HG03457 (cell line): ENCODE measurements around the gene TYMS.
"Not testable (repeated sequence)": the region's sequence is repeated elsewhere in the genome, so short reads cannot be mapped to it uniquely, and the experiment has no call there.

ENCODE experiments used
- ATAC-seq: cut with Tn5 transposase; IDR thresholded peaks from one replicate; pipeline ENCODE4 v1.9.1; 2021; ENCODE audit warnings: moderate number of reproducible peaks; ENCODE audit not compliant: unreplicated experiment

TYMS gene

DNA sequence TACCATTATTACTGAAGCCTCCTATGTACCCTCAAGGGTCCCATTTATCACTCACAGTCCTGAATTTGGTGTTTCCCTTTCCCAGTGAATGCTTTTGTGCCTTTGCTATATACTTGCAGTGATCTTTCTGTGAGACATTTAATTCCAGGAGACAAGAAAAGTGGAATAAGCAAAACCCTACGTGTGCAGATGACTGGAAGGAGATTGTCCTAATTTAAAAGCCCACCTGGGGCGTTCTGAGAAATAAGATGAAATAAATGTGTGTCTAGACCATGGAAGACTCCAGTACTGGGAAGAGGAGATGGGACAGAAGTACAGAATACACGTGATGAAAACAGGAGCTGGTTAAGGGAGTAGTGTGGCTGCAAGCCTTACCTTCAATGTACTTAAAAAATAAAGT, 19.3 kb downstream of the TYMS start:
- no peak for ATAC-seq

DNA sequence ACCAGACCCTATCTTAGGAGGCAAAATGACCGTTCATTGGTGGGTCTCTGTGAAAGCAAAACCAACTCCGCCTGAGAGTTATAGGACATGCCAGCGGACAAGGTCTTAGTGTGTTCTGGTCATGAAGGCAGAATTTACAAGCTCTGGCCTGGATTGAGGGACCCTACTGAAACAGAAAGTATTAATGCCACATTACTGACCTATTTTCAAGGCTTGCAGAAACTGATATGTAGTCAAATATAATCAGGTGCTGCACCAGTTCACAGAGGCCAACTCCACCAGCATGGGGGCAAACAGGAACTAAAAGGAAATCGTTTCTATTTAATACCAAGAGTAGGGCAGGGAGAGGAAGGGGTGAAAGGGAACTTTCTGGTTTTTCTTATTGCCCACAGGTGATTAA, 19.7 kb downstream of the TYMS start:
- no peak for ATAC-seq

DNA sequence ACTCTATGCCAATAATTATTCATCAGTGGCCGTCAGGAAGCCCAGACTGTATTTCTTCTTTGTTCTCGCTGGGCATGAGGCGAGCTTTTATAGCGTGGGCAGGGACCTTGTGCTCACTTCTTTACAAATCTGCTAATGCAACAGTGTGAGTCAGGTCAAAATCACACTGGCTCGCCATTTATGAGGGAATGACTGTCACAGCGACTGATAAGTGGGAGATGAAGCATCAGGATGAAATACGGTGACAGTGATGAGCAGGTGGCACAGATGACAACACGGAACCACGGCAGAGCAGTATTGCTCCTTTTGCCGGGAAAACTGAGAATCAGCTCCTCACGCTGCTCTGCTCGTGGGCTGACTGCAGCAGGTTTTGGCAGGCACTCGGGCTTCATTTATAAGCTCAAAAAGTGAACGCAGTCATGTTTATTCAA, 20.5 kb downstream of the TYMS start:
- ATAC-seq: no peak

DNA sequence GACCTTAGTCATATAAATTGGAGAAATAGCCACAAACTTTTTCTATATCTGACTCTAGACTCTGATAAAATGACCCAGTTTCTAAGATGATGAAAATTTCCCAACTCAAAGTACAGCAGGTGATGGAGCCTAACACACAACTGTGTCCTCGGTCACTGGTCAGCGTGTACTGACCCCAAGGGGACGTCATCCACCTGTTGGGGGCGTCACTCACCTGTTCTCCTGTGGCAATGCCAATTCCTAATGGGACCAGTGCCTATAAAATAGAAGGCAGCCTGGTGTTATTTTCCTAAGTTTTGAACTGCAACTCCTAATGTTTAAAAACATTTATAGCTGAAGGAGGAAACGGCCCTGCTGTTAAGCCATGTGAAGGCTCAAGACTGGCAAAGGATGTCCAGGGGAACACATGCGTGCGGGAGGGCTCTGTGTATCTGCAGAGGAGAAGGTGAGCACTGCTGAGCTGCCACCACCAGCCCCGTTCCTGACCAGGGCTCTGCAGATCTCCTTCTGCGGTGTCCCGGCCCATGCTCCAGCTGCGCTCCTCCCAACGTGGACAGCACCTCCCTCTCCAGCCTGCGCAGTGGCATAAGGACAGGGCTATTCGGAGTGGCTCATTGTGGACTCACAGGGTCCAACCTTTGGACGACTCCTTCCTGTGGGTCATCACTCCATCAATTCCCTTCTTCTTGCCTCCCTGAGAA, 21.2 kb downstream of the TYMS start:
- no peak for ATAC-seq

DNA sequence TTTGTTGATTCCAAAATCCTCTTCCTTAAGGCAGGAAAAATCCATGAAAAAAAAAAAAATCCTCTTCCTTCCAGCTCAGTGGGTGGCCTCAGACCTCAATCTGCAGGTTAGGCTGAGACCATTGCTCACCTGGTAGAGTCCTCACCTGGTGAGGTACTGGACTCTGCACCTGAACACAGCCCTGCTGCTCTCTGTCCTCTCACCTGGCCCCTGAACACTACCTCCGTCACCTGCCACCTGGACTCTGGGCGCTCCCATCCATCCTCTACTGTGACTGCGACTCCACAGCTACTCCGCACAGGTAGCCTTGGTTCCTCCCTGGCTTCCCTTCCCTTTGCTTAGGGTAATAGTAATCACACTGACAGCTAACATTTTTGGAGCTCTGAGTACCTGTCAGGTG, 22.1 kb downstream of the TYMS start:
- ATAC-seq: no peak

DNA sequence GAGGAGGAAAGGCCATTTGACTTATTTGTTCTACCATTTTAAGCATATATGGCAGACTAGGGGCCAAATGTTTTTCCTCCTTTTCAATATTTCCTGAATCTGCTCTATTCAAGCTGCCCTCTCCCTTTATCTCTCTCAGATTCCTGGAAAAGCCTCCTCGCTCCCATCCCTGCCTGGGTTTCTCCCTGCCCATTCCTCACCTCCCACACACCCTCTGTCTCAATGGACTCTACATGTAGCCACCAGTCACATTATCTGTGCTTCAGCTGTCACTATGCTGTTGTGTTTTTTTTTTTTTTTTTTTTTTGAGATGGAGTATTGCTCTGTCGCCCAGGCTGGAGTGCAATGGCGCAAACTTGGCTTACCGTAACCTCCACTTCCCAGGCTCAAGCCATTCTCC, 22.9 kb downstream of the TYMS start:
- ATAC-seq: no peak

DNA sequence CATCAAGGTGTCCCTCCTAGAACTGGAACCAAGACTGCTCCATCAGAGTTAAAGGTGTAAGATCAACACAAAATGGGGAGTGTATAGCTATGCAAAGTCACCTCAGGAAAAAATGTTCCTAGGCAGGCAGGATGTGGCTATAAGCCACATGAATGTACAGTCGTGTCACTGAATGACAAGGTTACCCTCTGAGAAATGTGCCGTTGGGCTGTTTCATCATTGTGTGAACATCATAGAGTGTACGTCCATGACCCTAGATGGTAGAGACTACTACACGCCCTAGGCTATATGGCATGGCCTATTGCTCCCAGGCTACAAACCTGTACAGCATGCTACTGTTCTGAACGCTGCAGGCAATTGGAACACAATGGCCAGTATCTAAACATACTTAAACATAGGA, 24.5 kb downstream of the TYMS start:
- ATAC-seq: no peak

DNA sequence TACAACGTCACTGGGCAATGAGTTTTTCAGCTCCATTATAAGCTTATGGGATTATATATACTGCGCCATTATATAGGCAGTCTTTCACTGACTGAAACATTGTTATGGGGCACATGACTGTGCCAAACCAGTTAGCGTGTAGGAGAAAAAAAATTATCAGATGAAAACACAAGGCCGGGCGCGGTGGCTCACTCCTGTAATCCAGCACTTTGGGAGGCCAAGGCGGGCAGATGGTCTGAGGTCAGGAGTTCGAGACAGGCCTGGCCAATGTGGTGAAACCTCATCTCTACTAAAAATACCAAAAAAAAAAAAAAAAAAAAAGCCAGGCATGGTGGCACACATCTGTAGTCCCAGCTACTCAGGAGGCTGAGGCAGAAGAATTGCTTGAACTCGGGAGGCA, 25.0 kb downstream of the TYMS start:
- ATAC-seq: not testable (repeated sequence)

DNA sequence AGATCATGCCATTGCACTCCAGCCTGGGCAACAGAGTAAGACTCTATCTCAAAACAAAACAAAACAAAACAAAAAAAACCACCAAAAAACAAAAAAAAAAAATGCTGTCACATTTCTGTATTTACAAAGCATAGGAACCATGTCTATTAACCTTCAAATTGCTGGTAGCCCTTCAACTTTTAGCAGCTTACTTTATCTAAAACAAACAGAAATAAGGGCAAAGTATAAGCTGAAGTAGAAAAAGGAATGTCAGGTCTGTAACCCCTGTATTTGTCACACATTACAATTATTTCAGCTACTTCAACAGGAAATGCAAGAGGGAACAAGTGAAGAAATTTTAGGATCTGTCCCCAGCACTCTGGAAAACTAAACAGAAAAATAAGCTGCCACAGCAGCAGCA, 25.4 kb downstream of the TYMS start:
- ATAC-seq: no peak

DNA sequence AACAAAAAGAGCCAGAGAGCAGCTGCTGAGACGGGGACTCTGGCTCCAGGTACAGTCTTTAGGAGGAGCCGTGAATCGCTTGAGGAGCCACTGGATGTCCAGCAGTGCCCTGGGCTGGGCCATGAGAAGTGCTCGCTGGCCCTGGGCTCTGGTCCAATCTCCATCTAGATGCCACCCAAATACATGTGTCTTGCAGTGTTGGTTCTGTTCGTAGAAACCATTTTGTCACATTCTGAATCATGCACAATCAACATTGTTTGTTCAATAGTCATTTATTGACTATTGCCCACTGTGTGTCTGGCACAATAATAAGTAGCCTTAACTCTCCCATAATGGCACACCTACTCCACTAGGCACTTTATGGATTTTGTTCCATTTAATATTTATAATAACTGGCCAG, 26.1 kb downstream of the TYMS start:
- no peak for ATAC-seq

DNA sequence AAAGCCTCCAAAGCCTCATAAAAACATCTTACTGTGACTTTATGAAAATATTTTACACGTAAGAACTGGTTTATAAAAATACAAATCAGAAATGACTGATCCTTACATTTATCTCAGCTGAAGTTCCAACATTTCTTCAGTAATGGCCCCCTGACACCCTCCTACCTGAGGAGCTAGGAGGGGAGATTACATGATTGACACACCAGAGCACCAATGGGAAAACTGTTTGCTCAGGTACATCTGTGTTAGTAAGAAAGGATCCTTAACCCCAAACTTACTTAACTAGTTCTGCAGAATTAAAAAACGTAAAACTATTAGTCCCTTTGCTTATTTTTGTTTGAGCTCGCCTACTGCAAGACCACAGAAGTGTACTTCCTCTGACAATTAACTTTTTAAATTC, 28.0 kb downstream of the TYMS start:
- ATAC-seq: no peak

DNA sequence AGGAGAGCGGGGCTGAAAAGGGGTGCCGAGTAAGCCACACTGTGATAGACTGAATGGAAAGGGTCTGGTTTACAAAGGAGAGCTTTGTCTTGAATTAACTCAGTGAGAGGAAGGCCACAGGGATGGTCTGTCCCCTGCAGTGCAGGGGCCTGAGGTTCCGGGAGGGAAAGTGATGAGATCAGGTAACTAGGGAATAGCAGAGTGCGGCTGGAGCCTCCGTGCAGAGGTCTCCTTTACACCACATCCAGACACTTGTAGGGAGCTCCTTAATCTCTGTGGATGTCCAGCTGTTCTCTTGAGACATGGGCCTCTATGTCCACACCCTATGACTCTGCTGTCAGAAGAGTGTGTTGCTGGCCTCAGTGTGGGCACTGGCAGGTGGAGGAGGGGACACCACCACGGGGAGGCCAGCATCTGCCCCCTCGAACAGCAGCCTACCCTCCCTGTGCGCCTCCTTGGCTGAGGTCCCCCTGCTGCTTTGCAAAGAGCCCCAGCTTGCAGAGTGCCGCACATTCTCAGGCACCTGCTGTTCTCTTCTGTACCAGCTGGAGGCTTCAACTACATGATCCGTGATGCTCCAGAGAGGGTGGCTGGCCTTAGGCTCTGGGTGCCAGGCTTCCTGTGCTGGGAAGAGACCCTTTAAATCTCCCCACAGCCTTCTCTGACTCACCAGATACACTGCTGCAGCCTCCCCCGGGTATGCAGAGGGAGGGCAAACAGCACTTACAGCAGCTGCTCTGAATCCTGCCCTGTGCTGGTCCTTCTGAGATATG, 29.1 kb downstream of the TYMS start:
- no peak for ATAC-seq

DNA sequence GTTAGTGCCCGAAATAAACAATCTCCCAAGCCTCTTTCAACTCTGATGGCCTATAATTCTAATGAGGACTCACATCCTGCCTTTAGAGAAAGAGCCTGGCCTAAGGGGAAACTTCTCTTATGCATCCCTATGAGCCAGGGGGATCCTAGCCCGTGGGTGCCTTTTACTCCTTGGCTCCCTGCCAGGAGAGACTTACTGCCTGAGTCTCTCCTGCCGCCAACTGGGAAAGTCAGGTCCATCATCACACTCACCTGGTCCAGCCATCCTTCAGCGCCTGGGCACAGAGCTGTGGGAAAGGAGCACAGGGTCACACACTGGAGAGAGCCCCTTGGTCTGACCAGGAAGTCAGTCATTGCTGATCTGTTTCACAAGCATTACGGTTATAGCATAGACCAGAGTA, 30.9 kb downstream of the TYMS start:
- ATAC-seq: no peak

DNA sequence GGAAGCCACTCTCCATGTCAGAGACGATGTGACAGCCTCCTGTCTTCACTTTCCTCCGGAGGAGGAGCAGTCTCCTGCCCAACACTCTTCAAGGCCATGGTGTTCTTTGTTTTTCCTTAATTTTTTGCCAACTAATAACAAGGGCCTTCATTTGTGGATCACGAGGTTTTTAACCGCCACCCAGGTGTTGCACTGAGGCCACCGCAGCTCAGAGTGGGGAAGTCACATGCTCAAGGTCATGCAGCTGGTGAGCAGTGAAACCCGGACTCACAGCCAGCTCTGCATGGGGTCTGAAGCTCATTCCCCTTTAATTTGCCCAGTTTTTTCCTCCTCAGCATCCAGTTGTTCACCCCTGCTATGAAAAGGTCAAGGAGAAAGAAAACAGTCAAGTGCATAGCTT, 35.4 kb downstream of the TYMS start:
- no peak for ATAC-seq

DNA sequence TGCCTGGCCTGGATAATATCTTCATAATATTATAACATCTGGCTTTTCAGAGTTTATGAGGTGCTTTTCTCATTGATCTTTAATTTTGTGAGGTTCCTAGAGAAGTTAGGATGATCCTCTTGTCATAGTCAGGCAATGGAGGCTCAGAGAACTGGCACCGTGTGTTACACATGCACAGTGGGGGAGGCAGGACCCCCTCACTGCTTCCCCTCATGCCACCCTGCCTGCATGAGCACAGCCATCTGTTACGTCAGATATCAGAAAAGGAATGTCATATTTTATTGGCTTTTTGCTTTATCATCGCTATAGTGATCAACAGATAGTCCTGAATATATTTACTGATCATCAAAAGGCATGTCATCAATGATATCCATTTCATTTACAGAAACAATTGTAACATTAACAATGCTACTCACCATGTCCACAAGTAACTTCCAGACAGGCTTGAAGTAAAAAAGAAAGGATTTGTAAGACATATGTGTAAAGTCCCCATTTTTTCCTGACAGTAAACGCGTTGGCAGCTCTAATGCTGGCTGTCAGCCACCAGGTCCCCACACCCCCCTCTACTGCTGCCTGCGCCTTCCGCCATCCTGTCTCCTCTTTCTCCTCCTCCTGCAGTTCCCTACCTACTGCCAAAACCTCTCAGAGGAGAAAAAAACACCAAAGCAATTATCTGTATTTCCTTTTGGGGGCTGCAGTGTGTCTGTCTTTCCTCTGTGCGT, 36.2 kb downstream of the TYMS start:
- ATAC-seq: no peak

DNA sequence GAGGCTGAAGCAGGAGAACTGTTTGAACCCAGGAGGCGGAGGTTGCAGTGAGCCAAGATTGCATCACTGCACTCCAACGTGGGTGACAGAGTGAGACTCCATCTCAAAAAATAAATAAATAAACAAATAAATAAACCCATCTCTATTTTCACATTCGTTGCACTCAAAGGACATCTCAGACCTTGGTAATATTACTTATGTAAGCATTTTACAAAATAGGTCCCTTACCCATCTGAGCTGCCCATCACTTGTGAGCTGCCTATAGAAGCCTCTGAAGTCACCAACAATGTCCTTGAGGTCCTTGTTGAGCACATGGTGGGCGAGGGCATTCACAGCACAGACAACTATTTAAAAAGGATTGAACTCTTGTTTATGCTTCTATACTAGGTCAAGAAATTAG, 39.6 kb downstream of the TYMS start:
- ATAC-seq: no peak

DNA sequence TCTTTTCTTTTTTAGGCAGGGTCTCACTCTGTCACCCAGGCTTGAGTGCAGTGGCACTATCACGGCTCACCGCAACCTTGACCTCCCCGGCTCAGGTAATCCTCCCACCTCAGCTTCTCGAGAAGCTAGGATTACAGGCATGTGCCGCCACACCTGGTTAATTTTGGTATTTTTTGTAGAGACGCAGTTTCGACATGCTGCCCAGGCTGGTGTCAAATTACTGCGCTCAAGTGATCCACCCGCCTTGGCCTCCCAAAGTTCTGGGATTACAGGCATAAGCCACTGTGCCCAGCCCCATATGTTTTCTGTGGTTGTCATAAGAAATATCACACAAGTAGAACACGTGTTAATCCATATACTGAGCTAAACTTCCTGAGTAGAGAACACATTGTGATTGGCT, 40.3 kb downstream of the TYMS start:
- no peak for ATAC-seq

DNA sequence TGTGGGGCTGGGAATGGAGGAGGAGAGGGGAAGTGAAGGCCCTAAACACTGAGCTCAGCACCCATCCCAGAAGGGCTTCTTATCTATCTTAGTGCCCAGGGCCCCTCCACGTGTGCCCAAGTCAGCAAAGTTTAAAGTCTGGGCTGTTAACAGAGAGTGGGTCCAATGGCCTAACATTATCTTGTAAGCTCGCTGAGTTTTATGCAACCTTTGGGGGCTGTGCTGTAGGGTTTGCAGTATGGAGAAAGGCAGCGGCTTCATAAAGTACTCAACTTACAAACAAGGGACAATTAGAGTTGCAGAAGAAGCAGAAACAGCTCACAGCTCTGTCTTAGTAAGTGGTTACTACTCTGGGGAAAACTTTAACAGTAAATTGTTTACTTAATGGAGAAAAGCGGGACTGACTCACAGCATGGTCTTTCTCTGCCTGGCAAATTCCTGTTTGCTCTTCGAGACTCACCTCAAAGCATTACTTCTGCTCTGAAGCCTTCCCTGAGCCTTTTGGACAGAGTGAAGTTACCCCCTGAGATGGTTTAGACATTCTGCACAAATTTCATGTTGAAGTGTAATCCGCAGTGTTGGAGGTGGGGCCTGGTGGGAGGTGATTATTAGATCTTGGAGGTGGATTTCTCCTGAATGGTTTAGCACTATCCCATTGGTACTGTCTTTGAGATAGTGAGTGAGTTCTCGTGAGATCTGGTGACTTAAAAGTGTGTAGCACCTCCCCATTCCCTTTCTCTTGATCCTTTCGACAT, 45.9 kb downstream of the TYMS start:
- ATAC-seq: no peak

DNA sequence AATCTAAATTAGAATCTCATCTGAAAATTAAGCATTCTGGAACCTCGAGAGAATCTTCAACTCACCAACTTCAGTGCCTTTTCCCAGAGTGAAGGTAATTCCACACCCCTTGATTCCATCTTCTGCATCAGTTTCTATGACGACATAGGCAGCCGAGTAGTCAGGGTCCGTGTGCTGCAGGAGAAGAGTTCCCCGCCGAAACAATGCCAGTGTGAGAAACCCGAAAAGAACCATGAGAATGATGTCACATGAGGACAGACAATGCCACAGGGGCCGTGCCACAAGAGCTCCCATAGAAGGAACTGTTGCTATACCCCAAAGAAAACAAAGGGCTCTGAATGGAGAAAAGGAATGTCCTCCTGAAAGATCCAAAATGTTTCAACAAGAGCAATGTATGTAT, 49.0 kb downstream of the TYMS start:
- no peak for ATAC-seq

DNA sequence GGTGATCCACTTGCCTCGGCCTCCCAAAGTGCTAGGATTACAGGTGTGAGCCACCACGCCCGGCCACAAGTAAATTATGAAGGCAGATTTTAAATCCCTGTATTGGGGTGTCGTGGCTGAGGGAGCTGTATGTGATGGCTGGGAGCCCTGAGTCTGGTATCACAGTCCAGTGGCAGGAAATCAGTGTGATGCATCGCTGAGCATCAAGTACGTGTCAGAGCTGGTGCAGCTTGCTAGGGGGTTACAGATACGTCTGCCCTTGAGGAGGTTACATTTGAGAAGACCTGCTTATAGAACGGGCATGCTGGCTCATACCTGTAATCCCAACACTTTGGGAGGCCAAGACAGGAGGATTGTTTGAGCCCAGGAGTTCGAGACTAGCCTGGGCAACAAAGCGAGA, 50.6 kb downstream of the TYMS start:
- ATAC-seq: no peak

DNA sequence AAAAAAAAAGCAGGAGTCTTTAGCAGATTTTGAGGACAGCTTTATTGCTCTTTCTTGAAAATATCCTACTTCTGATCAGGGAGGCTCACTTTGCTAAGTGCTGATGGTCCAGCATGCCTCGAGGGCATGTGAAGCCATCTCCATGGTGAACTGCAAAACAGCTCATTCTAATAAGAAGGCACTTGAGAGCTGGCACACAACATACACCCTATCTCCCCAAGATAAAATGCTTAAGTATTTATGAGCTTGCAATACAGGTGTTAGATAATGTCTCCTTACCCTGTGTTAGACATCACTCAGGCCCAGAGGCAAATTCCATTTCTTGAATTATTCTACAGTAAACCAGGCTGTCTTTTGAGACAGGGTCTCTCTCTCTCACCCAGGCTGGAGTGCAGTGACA, 52.3 kb downstream of the TYMS start:
- ATAC-seq: no peak
